Caco-2 (cell line): ENCODE results near the gene FZD2. TPM values are rescaled to one million over a fixed set of nuclear protein-coding genes. Genes with fewer than 3 reads are reported as not detected.

Source experiments
- BruUV-seq: library from RNA; stranded (reverse); fragments of 400-500 nt; replicated peaks from 2 replicates; lab custom pipeline; 2021; lab: Mats Ljungman, UMichigan
- CTCF ChIA-PET: fragments of 300-600 bp; sonication (Branson Sonifier 250); formaldehyde crosslinking; loops from one replicate; lab custom pipeline; 2022; ENCODE audit warnings: antibody characterized with exemption; lab: Charles Lee
- POLR2A ChIA-PET: fragments of 300-600 bp; sonication (Branson Sonifier 250); formaldehyde crosslinking; loops from one replicate; lab custom pipeline; 2022; ENCODE audit warnings: antibody characterized with exemption; lab: Charles Lee
- DNase-seq, 2 experiments: peaks; one replicate each; pipeline versions ENCODE4 v3.0.0 to v3.0.0-alpha.2; 2020 to 2022
- H3K27me3 ChIP-seq: replicated peaks from 2 replicates; pipeline ENCODE4 v1.6.0; 2011; ENCODE audit warnings: low read length; ENCODE audit not compliant: control insufficient read depth, insufficient read depth
- H3K36me3 ChIP-seq: 2 replicates; pipeline ENCODE4 v1.5.1; 2011; ENCODE audit warnings: low read length; ENCODE audit not compliant: control insufficient read depth, insufficient read depth
- H3K4me1 ChIP-seq: fragments of 250-450 bp; sonication (Bioruptor Pico); 2 replicates; pipeline ENCODE4 v1.5.1; 2020; ENCODE audit warnings: mild to moderate bottlenecking
- H3K4me3 ChIP-seq: 2 replicates; pipeline ENCODE4 v1.5.1; 2011; ENCODE audit warnings: low read depth, mild to moderate bottlenecking, control low read depth, low read length
- H3K9me3 ChIP-seq: fragments of 250-450 bp; sonication (Bioruptor Pico); 2 replicates; pipeline ENCODE4 v1.5.1; 2020; ENCODE audit warnings: mild to moderate bottlenecking, moderate library complexity
- H3K27ac Mint-ChIP-seq: one replicate; pipeline ENCODE4 v1.8.0; 2022; ENCODE audit warnings: mixed read lengths; ENCODE audit not compliant: unreplicated experiment
- H3K27me3 Mint-ChIP-seq: one replicate; pipeline ENCODE4 v1.8.0; 2022; ENCODE audit warnings: mixed read lengths; ENCODE audit not compliant: insufficient read depth, unreplicated experiment
- H3K36me3 Mint-ChIP-seq: one replicate; pipeline ENCODE4 v1.8.0; 2022; ENCODE audit warnings: mild to moderate bottlenecking, mixed read lengths; ENCODE audit not compliant: insufficient read depth, unreplicated experiment
- H3K4me1 Mint-ChIP-seq: one replicate; pipeline ENCODE4 v1.8.0; 2022; ENCODE audit warnings: low read depth, mixed read lengths; ENCODE audit not compliant: unreplicated experiment
- H3K4me3 Mint-ChIP-seq: one replicate; pipeline ENCODE4 v1.8.0; 2022; ENCODE audit warnings: mild to moderate bottlenecking, moderate library complexity, mixed read lengths; ENCODE audit not compliant: unreplicated experiment
- H3K9me3 Mint-ChIP-seq: one replicate; pipeline ENCODE4 v1.8.0; 2022; ENCODE audit warnings: mixed read lengths; ENCODE audit not compliant: unreplicated experiment
- CTCF ChIP-seq, 2 experiments: fragments of 200-600 bp in 1 of 2; IDR thresholded peaks; 1 replicate in 1 of 2; 2 replicates in 1 of 2; pipeline versions ENCODE4 v1.5.1 to v1.8.0; 2011 to 2022; ENCODE audit warnings: antibody characterized with exemption in 1 of 2, control low read depth in 1 of 2, inconsistent platforms in 1 of 2, low read depth in 1 of 2, low read length in 1 of 2, mild to moderate bottlenecking in 1 of 2, moderate library complexity in 1 of 2; ENCODE audit not compliant: insufficient read depth in 1 of 2, severe bottlenecking in 1 of 2, unreplicated experiment in 1 of 2
- intact Hi-C: fragments of 100-400 bp; cut with micrococcal nuclease; formaldehyde crosslinking; loops from one replicate; pipeline ENCODE4 v1.10.0; 2022; ENCODE audit not compliant: unreplicated experiment
- total RNA-seq: library from RNA; stranded (reverse); gene quantifications from 2 replicates; pipeline ENCODE4 v1.2.3, GENCODE V29; 2022

FZD2 gene
- total RNA-seq, 1 experiment from 2014 or later, result 39.5 TPM

- intact Hi-C loops, result no loop called here
- ChIA-PET CTCF (no interaction called here), POLR2A (no interaction called here)
- Histone ChIP-seq H3K27me3 (no peaks in the 10 kb centered on the region), H3K9me3 (no peaks in the 10 kb centered on the region), H3K36me3 (no peaks in the 10 kb centered on the region), H3K4me3 (no peak overlapping the region), H3K4me1 (peaks cover 43% of the 10 kb centered on the region)
- Mint-ChIP-seq H3K9me3 (no peaks in the 10 kb centered on the region), H3K27ac (no peak overlapping the region), H3K27me3 (no peaks in the 10 kb centered on the region), H3K36me3 (no peaks in the 10 kb centered on the region), H3K4me1 (peaks cover 31% of the 10 kb centered on the region), H3K4me3 (no peak overlapping the region)
- TF ChIP-seq CTCF (IDR thresholded peaks at IDR 0.05; ENCODE audit: insufficient read depth in 1 of 2, low read depth in 1 of 2, low read length in 1 of 2, severe bottlenecking in 1 of 2, unreplicated experiment in 1 of 2), result no peak
- DNase-seq, result no peak
- BruUV-seq, result no TSS peak
Measured at GRCh38 chr17:44604768-44605485, 47.6 kb downstream of the FZD2 start.

- Histone ChIP-seq H3K4me1 (peaks cover 45% of the 10 kb centered on the region), H3K36me3 (no peaks in the 10 kb centered on the region), H3K9me3 (no peaks in the 10 kb centered on the region), H3K27me3 (no peaks in the 10 kb centered on the region), H3K4me3 (no peak overlapping the region)
- POLR2A ChIA-PET, result no interaction called here
- CTCF ChIA-PET, result no interaction called here
- H3K4me3 Mint-ChIP-seq, result no peak overlapping the region
- no peaks in the 10 kb centered on the region for H3K36me3 Mint-ChIP-seq
- no peaks in the 10 kb centered on the region for H3K27me3 Mint-ChIP-seq
- no TSS peak for BruUV-seq
- no peaks in the 10 kb centered on the region for H3K9me3 Mint-ChIP-seq
- no peak for TF ChIP-seq CTCF (IDR thresholded peaks at IDR 0.05; ENCODE audit: insufficient read depth in 1 of 2, low read depth in 1 of 2, low read length in 1 of 2, severe bottlenecking in 1 of 2, unreplicated experiment in 1 of 2)
- H3K27ac Mint-ChIP-seq, result no peak overlapping the region
- peaks cover 41% of the 10 kb centered on the region for H3K4me1 Mint-ChIP-seq
- DNase-seq, result no peak
- intact Hi-C loops, result no loop called here
Measured at GRCh38 chr17:44606658-44607057, 49.4 kb downstream of the FZD2 start.

GRCh38 chr17:44607836-44608690 lies 50.8 kb downstream of the FZD2 start:
- ChIA-PET POLR2A (interaction anchor here (0.6 to 1.2 kb wide), 6 partner anchors 21 to 313 kb away, joined by 3 to 11 read pairs (median 3); no protein-coding TSS in a partner anchor), CTCF (interaction anchor here (0.5 to 1.0 kb wide), 5 partner anchors 20 to 74 kb away, joined by 3 to 6 read pairs (median 3); partner anchors contain the start of gene FZD2)
- H3K36me3 ChIP-seq, result no peaks in the 10 kb centered on the region
- peak overlapping the region; percentile 88 for H3K27ac Mint-ChIP-seq
- H3K9me3 ChIP-seq, result no peaks in the 10 kb centered on the region
- BruUV-seq, result no TSS peak
- intact Hi-C loops, result no loop called here
- no peak overlapping the region for H3K4me3 ChIP-seq
- peaks cover 34% of the 10 kb centered on the region for H3K4me1 Mint-ChIP-seq
- TF ChIP-seq CTCF (IDR thresholded peaks at IDR 0.05; ENCODE audit: insufficient read depth in 1 of 2, low read depth in 1 of 2, low read length in 1 of 2, severe bottlenecking in 1 of 2, unreplicated experiment in 1 of 2), result no peak
- DNase-seq, result peak; percentile 76 to 77
- H3K27me3 ChIP-seq, result no peaks in the 10 kb centered on the region
- H3K9me3 Mint-ChIP-seq, result no peaks in the 10 kb centered on the region
- H3K4me3 Mint-ChIP-seq, result no peak overlapping the region
- H3K27me3 Mint-ChIP-seq, result no peaks in the 10 kb centered on the region
- H3K4me1 ChIP-seq, result peaks cover 38% of the 10 kb centered on the region
- no peaks in the 10 kb centered on the region for H3K36me3 Mint-ChIP-seq
